GM18526 (cell line): ENCODE measurements around the gene GPR143.

Source experiments
- POLR2A ChIP-seq: IDR thresholded peaks from 3 replicates; pipeline ENCODE4 v1.6.1; 2011; ENCODE audit not compliant: insufficient read length; ENCODE audit errors: extremely low read depth

GPR143 gene

GRCh38 chrX:9693307-9694001 lies 72.2 kb downstream of the GPR143 start:
- TF ChIP-seq POLR2A, result no peak

GRCh38 chrX:9690046-9690445 lies 75.6 kb downstream of the GPR143 start:
- no peak for TF ChIP-seq POLR2A

- TF ChIP-seq POLR2A, result no peak
Observed at GRCh38 chrX:9688833-9689232, 76.8 kb downstream of the GPR143 start.

GRCh38 chrX:9687899-9688298 lies 77.7 kb downstream of the GPR143 start:
- TF ChIP-seq POLR2A, result no peak

GRCh38 chrX:9683350-9683749 lies 82.3 kb downstream of the GPR143 start:
- no peak for TF ChIP-seq POLR2A

GRCh38 chrX:9682861-9683260 lies 82.8 kb downstream of the GPR143 start:
- TF ChIP-seq POLR2A, result no peak

- no peak for TF ChIP-seq POLR2A
Observed at GRCh38 chrX:9682456-9682855, 83.2 kb downstream of the GPR143 start.

- no peak for TF ChIP-seq POLR2A
Observed at GRCh38 chrX:9681422-9681821, 84.2 kb downstream of the GPR143 start.

- no peak for TF ChIP-seq POLR2A
Observed at GRCh38 chrX:9681011-9681410, 84.6 kb downstream of the GPR143 start.

GRCh38 chrX:9678215-9678965 lies 87.3 kb downstream of the GPR143 start:
- no peak for TF ChIP-seq POLR2A

GRCh38 chrX:9677098-9677739 lies 88.4 kb downstream of the GPR143 start:
- TF ChIP-seq POLR2A, result no peak

GRCh38 chrX:9676738-9677097 lies 88.9 kb downstream of the GPR143 start:
- no peak for TF ChIP-seq POLR2A

- TF ChIP-seq POLR2A, result no peak
Observed at GRCh38 chrX:9676306-9676705, 89.3 kb downstream of the GPR143 start.
